ENCODE results near the gene UNC13B.
"Not testable (repeated sequence)": the region's sequence is repeated elsewhere in the genome, so short reads cannot be mapped to it uniquely, and the experiment has no call there.

UNC13B gene

GRCh38 chr9:35168963-35169362, 7.2 kb downstream of the UNC13B start:
- H3K27me3 ChIP-seq (ENCODE audit: insufficient read depth, low read length): no peaks in the 10 kb centered on the region
- H3K4me1 ChIP-seq (ENCODE audit: insufficient read depth, low read length): no peaks in the 10 kb centered on the region
- no peaks in the 10 kb centered on the region for H3K9me3 ChIP-seq (ENCODE audit: insufficient read depth, low read depth, low read length)
- no peak overlapping the region for H3K4me3 ChIP-seq (ENCODE audit: low read length)
- no peak overlapping the region for H3K9ac ChIP-seq (ENCODE audit: low read depth, low read length)
- H3K27ac ChIP-seq (ENCODE audit: low read length): no peak overlapping the region
- no peaks in the 10 kb centered on the region for H3K36me3 ChIP-seq (ENCODE audit: insufficient read depth, low read depth, low read length)

GRCh38 chr9:35172878-35173277, 11.1 kb downstream of the UNC13B start:
- no peak overlapping the region for H3K9ac ChIP-seq (ENCODE audit: low read depth, low read length)
- no peaks in the 10 kb centered on the region for H3K4me1 ChIP-seq (ENCODE audit: insufficient read depth, low read length)
- H3K36me3 ChIP-seq (ENCODE audit: insufficient read depth, low read depth, low read length): no peaks in the 10 kb centered on the region
- no peak overlapping the region for H3K4me3 ChIP-seq (ENCODE audit: low read length)
- H3K27me3 ChIP-seq (ENCODE audit: insufficient read depth, low read length): no peaks in the 10 kb centered on the region
- no peaks in the 10 kb centered on the region for H3K9me3 ChIP-seq (ENCODE audit: insufficient read depth, low read depth, low read length)
- H3K27ac ChIP-seq (ENCODE audit: low read length): no peak overlapping the region

- H3K9me3 ChIP-seq (ENCODE audit: insufficient read depth, low read depth, low read length): peaks cover 15% of the 10 kb centered on the region
- no peaks in the 10 kb centered on the region for H3K36me3 ChIP-seq (ENCODE audit: insufficient read depth, low read depth, low read length)
These were observed 15.7 kb downstream of the UNC13B start for GRCh38 chr9:35177520-35177919.

GRCh38 chr9:35179347-35180280, 17.8 kb downstream of the UNC13B start:
- H3K4me1 ChIP-seq (ENCODE audit: insufficient read depth, low read length): no peaks in the 10 kb centered on the region
- no peaks in the 10 kb centered on the region for H3K36me3 ChIP-seq (ENCODE audit: insufficient read depth, low read depth, low read length)
- no peak overlapping the region for H3K27ac ChIP-seq (ENCODE audit: low read length)
- no peaks in the 10 kb centered on the region for H3K27me3 ChIP-seq (ENCODE audit: insufficient read depth, low read length)
- no peak overlapping the region for H3K4me3 ChIP-seq (ENCODE audit: low read length)
- no peak overlapping the region for H3K9ac ChIP-seq (ENCODE audit: low read depth, low read length)
- H3K9me3 ChIP-seq (ENCODE audit: insufficient read depth, low read depth, low read length): peaks cover 20% of the 10 kb centered on the region

More at GRCh38 chr9:35177520-35177919, 15.7 kb downstream of the UNC13B start:
- Histone ChIP-seq H3K27me3 (ENCODE audit: insufficient read depth, low read length) (no peaks in the 10 kb centered on the region), H3K27ac (ENCODE audit: low read length) (no peak overlapping the region), H3K9ac (ENCODE audit: low read depth, low read length) (no peak overlapping the region), H3K4me1 (ENCODE audit: insufficient read depth, low read length) (no peaks in the 10 kb centered on the region), H3K4me3 (ENCODE audit: low read length) (no peak overlapping the region)

GRCh38 chr9:35180801-35181200, 19.0 kb downstream of the UNC13B start:
- H3K4me1 ChIP-seq (ENCODE audit: insufficient read depth, low read length): no peaks in the 10 kb centered on the region
- H3K27ac ChIP-seq (ENCODE audit: low read length): no peak overlapping the region
- H3K4me3 ChIP-seq (ENCODE audit: low read length): no peak overlapping the region
- no peaks in the 10 kb centered on the region for H3K36me3 ChIP-seq (ENCODE audit: insufficient read depth, low read depth, low read length)
- no peaks in the 10 kb centered on the region for H3K27me3 ChIP-seq (ENCODE audit: insufficient read depth, low read length)
- H3K9ac ChIP-seq (ENCODE audit: low read depth, low read length): no peak overlapping the region
- H3K9me3 ChIP-seq (ENCODE audit: insufficient read depth, low read depth, low read length): peaks cover 29% of the 10 kb centered on the region

- not testable (repeated sequence) for H3K27me3 ChIP-seq (ENCODE audit: insufficient read depth, low read length); H3K4me1 ChIP-seq (ENCODE audit: insufficient read depth, low read length); H3K9ac ChIP-seq (ENCODE audit: low read depth, low read length); H3K27ac ChIP-seq (ENCODE audit: low read length); H3K4me3 ChIP-seq (ENCODE audit: low read length); H3K36me3 ChIP-seq (ENCODE audit: insufficient read depth, low read depth, low read length)
- peaks cover 34% of the 10 kb centered on the region for H3K9me3 ChIP-seq (ENCODE audit: insufficient read depth, low read depth, low read length)
These were observed 20.6 kb downstream of the UNC13B start for GRCh38 chr9:35182401-35182800.

GRCh38 chr9:35182996-35183754, 21.4 kb downstream of the UNC13B start:
- not testable (repeated sequence) for H3K27me3 ChIP-seq (ENCODE audit: insufficient read depth, low read length); H3K4me1 ChIP-seq (ENCODE audit: insufficient read depth, low read length); H3K36me3 ChIP-seq (ENCODE audit: insufficient read depth, low read depth, low read length); H3K4me3 ChIP-seq (ENCODE audit: low read length); H3K27ac ChIP-seq (ENCODE audit: low read length); H3K9ac ChIP-seq (ENCODE audit: low read depth, low read length)
- peaks cover 34% of the 10 kb centered on the region for H3K9me3 ChIP-seq (ENCODE audit: insufficient read depth, low read depth, low read length)

- not testable (repeated sequence) for H3K27ac ChIP-seq (ENCODE audit: low read length); H3K36me3 ChIP-seq (ENCODE audit: insufficient read depth, low read depth, low read length); H3K4me3 ChIP-seq (ENCODE audit: low read length); H3K27me3 ChIP-seq (ENCODE audit: insufficient read depth, low read length); H3K9ac ChIP-seq (ENCODE audit: low read depth, low read length); H3K4me1 ChIP-seq (ENCODE audit: insufficient read depth, low read length)
- H3K9me3 ChIP-seq (ENCODE audit: insufficient read depth, low read depth, low read length): peaks cover 34% of the 10 kb centered on the region
These were observed 22.1 kb downstream of the UNC13B start for GRCh38 chr9:35183755-35184480.

- H3K36me3 ChIP-seq (ENCODE audit: insufficient read depth, low read depth, low read length): no peaks in the 10 kb centered on the region
- H3K4me3 ChIP-seq (ENCODE audit: low read length): no peak overlapping the region
- H3K9me3 ChIP-seq (ENCODE audit: insufficient read depth, low read depth, low read length): peaks cover 32% of the 10 kb centered on the region
- no peaks in the 10 kb centered on the region for H3K4me1 ChIP-seq (ENCODE audit: insufficient read depth, low read length)
- H3K9ac ChIP-seq (ENCODE audit: low read depth, low read length): no peak overlapping the region
- H3K27ac ChIP-seq (ENCODE audit: low read length): no peak overlapping the region
- no peaks in the 10 kb centered on the region for H3K27me3 ChIP-seq (ENCODE audit: insufficient read depth, low read length)
These were observed 24.7 kb downstream of the UNC13B start for GRCh38 chr9:35186524-35186923.

GRCh38 chr9:35190203-35190602, 28.4 kb downstream of the UNC13B start:
- no peaks in the 10 kb centered on the region for H3K4me1 ChIP-seq (ENCODE audit: insufficient read depth, low read length)
- no peak overlapping the region for H3K27ac ChIP-seq (ENCODE audit: low read length)
- H3K9me3 ChIP-seq (ENCODE audit: insufficient read depth, low read depth, low read length): peaks cover 46% of the 10 kb centered on the region
- no peaks in the 10 kb centered on the region for H3K27me3 ChIP-seq (ENCODE audit: insufficient read depth, low read length)
- H3K36me3 ChIP-seq (ENCODE audit: insufficient read depth, low read depth, low read length): no peaks in the 10 kb centered on the region; the same call in 1 of the 2 replicates
- no peak overlapping the region for H3K4me3 ChIP-seq (ENCODE audit: low read length)
- no peak overlapping the region for H3K9ac ChIP-seq (ENCODE audit: low read depth, low read length)

GRCh38 chr9:35191105-35191504, 29.3 kb downstream of the UNC13B start:
- H3K27me3 ChIP-seq (ENCODE audit: insufficient read depth, low read length): no peaks in the 10 kb centered on the region
- peaks cover 39% of the 10 kb centered on the region for H3K9me3 ChIP-seq (ENCODE audit: insufficient read depth, low read depth, low read length)
- no peaks in the 10 kb centered on the region; the same call in 1 of the 2 replicates for H3K36me3 ChIP-seq (ENCODE audit: insufficient read depth, low read depth, low read length)
- no peak overlapping the region for H3K4me3 ChIP-seq (ENCODE audit: low read length)
- no peak overlapping the region for H3K9ac ChIP-seq (ENCODE audit: low read depth, low read length)
- no peaks in the 10 kb centered on the region for H3K4me1 ChIP-seq (ENCODE audit: insufficient read depth, low read length)
- no peak overlapping the region for H3K27ac ChIP-seq (ENCODE audit: low read length)

Data from iPS-20b (cell line).